GM12875 (cell line): ENCODE data around the gene SNRPD1.
"Not testable (repeated sequence)": the region's sequence is repeated elsewhere in the genome, so short reads cannot be mapped to it uniquely, and the experiment has no call there.

Source experiments
- H3K4me3 ChIP-seq: one replicate; pipeline ENCODE4 v1.5.1; 2011; ENCODE audit warnings: low read depth, low read length, control low read depth
- TF ChIP-seq, protein P1 (sequence below): IDR thresholded peaks from 2 replicates; pipeline ENCODE4 v1.5.1; 2011; ENCODE audit warnings: low read depth, mild to moderate bottlenecking, control low read depth, inconsistent platforms, low read length, moderate library complexity, borderline replicate concordance; ENCODE audit not compliant: insufficient read depth

SNRPD1 gene

DNA sequence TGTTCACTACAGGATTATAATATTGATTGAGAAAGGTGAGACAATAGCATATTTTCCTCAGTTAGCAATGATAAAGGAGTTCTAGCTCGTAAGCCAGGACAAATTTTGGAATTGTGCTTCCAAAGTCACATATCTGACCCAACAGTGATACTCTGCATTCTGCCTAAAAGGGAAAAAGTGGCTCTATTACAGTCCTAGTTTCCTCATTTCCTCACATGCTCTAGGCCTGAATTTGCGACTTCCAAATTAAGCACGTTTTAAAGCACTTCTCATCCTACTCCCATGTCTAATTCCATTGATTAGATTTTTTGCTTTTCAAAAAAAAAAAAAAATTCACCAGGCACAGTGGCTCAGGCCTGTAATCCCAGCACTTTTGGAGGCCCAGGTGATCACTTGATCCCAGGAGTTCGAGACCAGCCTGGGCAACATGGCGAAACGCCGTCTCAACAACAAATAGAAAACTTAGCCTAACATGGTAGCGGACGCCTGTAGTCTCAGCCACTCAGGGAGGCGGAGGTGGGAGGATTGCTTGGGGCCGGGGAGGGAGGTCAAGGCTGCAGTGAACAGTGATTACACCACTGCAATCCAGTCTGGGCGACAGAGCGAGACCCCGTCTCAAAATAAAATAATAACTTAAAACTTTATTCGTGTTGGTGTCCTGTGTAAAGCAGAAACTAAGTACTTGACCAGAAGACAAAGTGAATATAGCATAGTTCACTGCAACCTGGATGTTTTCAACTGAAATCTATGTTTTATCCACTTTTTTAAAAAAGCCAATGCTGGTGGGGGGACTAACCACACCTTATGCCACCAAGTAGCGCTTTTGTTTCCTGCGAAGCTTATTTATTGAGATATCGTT, 13.2 kb upstream of the SNRPD1 start:
- H3K4me3 ChIP-seq, result peak overlapping the region; percentile 69
- TF ChIP-seq, protein P1, sequence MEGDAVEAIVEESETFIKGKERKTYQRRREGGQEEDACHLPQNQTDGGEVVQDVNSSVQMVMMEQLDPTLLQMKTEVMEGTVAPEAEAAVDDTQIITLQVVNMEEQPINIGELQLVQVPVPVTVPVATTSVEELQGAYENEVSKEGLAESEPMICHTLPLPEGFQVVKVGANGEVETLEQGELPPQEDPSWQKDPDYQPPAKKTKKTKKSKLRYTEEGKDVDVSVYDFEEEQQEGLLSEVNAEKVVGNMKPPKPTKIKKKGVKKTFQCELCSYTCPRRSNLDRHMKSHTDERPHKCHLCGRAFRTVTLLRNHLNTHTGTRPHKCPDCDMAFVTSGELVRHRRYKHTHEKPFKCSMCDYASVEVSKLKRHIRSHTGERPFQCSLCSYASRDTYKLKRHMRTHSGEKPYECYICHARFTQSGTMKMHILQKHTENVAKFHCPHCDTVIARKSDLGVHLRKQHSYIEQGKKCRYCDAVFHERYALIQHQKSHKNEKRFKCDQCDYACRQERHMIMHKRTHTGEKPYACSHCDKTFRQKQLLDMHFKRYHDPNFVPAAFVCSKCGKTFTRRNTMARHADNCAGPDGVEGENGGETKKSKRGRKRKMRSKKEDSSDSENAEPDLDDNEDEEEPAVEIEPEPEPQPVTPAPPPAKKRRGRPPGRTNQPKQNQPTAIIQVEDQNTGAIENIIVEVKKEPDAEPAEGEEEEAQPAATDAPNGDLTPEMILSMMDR, result no peak

DNA sequence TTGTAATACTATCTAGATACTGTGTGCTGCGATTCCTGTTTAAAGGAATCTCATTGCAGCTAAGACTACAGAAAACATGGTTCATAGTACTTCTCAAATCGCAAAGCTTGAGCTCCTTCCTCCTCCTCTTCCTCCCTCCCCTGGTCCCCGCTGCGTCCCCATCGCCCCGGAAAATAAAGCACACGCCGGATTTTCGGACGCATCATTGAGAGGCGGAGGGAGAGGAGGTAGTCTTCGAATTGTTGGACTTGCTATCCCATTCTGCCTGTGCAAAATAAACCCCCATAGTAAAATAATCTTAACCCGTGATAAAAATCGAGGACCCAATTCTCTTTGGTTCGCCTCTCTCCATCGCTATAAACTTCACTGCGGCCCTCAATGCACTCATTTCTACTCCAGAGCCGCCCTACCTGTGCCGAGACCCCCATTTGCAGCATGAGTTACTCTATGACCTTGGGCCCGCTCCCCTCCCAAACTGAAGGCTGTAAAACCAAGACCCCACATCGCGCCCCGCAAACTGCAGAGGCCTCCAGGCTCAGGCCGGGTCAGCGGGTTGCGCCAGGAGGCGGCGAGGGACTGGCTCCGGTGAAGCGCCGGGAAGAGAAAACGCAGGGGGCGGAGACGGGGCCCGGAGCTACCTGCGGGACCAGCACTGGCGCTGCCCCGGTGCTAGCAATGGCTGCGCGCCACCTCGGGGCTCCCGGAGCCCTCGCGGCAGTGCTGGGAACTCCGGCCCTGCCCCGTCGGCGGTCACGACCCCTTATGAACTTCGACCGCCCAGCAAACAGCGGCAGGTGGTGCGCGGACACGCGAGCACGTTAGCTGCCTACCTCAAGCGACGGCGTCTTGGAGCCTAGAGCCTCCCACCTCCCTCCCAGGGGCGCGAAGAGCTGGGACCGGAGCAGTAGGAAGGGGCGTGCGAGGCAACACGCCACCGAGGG, 12.3 kb upstream of the SNRPD1 start:
- peak overlapping the region; percentile 69 for H3K4me3 ChIP-seq
- TF ChIP-seq, protein P1, result no peak

DNA sequence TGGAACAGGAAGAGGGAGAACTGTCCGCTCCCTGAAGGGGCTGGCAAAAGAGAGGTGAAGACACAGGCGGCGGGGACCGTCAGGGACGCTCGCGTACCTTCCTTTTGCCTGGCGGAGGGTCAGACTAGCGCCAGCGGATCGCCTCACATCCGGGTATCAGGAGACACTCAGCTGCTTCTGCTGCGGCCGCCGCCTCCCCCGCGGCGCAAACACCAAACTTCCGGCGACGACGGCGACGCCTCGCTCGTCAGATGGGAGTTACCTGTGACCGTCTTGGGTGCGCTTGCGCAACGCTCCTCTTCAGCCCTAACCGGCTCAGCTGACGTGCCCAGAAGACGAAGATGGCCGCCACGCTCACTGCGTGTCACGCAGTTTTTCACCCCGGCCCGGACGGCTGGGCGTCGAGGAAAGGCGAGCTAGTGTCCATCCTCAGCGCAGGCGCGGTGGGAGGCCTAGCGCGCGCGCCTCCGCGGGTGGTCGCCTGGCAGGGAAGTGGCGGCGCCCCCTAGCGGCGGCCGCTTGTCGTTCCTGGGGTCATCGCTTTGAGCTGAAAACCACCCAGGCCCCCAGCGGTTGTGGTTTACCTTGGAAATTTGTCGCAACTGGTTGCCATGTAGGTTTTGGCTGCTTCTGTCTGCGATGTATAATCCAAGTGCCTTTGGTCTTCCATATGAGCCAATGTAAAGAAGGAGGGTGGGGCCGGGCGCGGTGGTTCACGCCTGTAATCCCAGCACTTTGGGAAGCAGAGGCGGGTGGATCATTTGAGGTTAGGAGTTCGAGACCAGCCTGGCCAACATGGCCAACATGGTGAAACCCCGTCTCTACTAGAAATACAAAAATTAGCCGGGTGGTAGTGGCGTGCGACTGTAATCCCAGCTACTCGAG, 11.3 kb upstream of the SNRPD1 start, which contains the start of gene ESCO1:
Gene ESCO1, minus strand, starts transcription at position 179 of the 885 bp plus-strand sequence. CDS start 25,861 bp downstream, outside the sequence.
- TF ChIP-seq, protein P1, result peak; percentile 97
- peak within 1 kb of the TSS; percentile 69 for H3K4me3 ChIP-seq

DNA sequence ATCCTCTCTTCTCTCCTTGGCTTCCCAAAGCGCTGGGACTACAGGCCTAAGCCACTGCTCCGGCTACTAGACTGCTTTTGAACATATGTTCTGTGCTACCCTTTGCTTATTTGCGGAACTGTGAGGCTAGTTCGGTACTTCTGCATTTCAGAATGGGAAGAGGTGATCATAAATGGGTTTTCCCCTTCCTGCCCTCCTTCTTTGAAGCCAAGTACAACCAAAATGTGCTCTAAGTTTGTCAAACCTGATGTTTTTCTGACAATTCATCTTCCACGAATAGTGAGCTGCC, 9.9 kb upstream of the SNRPD1 start:
- TF ChIP-seq, protein P1, result no peak

DNA sequence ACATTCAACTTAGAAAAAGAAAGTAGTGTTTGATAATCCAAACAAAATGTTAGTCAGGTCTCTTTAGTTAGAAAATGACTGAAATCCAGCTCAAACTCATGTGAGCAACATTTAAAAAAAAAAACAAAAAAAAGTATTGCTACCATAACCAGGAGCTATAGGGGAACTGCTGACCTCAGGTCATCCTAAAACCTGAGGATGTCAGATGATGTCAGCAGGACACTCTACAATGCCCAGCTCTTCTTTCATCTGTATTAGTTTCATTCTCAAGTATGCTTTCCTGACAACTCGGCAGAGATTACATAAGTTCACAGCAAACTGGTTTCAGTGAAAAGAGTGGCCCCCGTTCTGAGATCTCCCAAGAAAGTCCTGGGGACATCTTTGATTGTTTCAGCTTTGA, 7.4 kb upstream of the SNRPD1 start:
- TF ChIP-seq, protein P1, result no peak
- H3K4me3 ChIP-seq, result no peak overlapping the region

More for the DNA sequence above, 9.9 kb upstream of the SNRPD1 start:
- no peak overlapping the region for H3K4me3 ChIP-seq

DNA sequence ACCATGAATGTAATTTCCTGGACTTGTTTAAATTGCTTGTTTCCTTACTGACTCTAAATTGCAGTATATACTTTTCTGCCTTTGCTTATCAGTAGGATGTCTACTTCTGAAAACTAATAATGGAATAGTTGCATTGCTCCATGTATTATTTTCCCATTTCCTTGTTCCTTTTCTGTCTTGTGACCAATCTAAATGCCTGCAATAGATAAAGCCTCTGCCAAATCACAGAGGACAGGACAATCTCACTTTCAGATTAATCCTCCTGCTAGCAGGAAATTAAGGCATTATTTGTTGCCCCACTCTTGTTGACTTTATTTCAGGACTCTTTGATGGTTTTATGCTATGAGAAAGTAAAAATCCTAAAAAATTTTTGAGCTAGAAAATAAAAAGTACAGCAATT, 6.9 kb upstream of the SNRPD1 start:
- TF ChIP-seq, protein P1, result no peak
- H3K4me3 ChIP-seq, result no peak overlapping the region

DNA sequence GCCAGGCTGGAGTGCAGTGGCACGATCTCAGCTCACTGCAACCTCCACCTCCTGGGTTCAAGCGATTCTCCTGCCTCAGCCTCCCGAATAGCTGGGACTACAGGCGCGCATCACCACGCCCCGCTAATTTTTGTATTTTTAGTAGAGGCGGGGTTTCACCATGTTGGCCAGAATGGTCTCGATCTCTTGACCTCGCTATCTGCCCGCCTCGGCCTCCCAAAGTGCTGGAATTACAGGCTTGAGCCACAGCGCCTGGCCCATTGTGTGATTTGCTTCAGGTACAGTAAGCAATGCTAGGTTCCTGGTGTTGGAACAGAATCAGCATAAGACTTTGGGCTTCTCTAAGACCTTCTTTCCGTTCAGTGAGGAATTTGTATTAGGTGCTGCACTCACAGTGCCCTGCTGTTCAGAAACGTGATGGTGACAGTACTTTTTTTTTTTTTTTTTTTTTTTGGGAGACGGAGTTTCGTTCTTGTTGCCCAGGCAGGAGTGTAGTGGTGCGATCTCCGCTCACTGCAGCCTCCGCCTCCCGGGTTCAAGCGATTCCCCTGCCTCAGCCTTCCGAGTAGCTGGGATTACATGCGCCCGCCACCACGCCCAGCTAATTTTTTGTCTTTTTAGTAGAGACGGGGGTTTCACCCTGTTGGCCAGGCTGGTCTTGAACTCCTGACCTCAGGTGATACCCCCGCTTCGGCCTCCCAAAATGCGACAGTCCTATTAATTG, 551 bp upstream of the SNRPD1 start:
- peak overlapping the region; percentile 76 for H3K4me3 ChIP-seq

DNA sequence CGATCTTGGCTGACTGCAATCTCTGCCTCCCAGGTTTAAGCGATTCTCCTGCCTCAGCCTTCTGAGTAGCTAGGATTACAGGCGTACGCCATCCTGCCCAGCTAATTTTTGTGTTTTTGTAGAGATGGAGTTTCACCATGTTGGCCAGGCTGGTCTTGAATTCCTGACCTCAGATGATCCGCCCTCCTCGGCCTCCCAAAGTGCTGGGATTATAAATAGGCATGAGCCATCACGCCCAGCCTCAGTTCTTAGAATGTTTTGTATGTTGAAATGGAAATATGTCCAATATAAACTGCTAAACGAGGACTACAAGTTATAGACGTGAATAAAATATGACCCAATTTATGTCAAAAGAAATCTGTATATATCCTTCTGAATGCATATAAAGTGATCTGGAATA, 9.5 kb downstream of the SNRPD1 start:
- H3K4me3 ChIP-seq, result not testable (repeated sequence)
